Ishikawa (cell line): ENCODE results near the gene SUFU.

Experiments used
- CEBPB ChIP-seq: IDR thresholded peaks from 2 replicates; pipeline ENCODE4 v1.6.1; 2012
- CREB1 ChIP-seq: IDR thresholded peaks from 2 replicates; pipeline ENCODE4 v1.6.1; 2012; ENCODE audit warnings: low read depth
- EP300 ChIP-seq: IDR thresholded peaks from 2 replicates; pipeline ENCODE4 v1.6.1; 2012; ENCODE audit warnings: borderline replicate concordance
- FOXM1 ChIP-seq: IDR thresholded peaks from 2 replicates; pipeline ENCODE4 v1.6.1; 2012; ENCODE audit warnings: low read depth, borderline replicate concordance
- MAX ChIP-seq: IDR thresholded peaks from 2 replicates; pipeline ENCODE4 v1.6.1; 2012
- RAD21 ChIP-seq: IDR thresholded peaks from 2 replicates; pipeline ENCODE4 v1.6.1; 2012; ENCODE audit warnings: low read depth
- REST ChIP-seq: IDR thresholded peaks from 2 replicates; pipeline ENCODE4 v1.6.1; 2012; ENCODE audit warnings: low read depth, mild to moderate bottlenecking
- TAF1 ChIP-seq: IDR thresholded peaks from 2 replicates; pipeline ENCODE4 v1.6.1; 2012; ENCODE audit warnings: low read depth, mild to moderate bottlenecking
- TEAD4 ChIP-seq: IDR thresholded peaks from 2 replicates; pipeline ENCODE4 v1.6.1; 2012
- YY1 ChIP-seq: IDR thresholded peaks from 2 replicates; pipeline ENCODE4 v1.6.1; 2012; ENCODE audit warnings: low read depth

GRCh38 chr10:102632394-102633111 lies 128.8 kb downstream of the SUFU start:
- no peak for TF ChIP-seq TEAD4
- TF ChIP-seq MAX, result no peak
- TF ChIP-seq RAD21, result no peak
- no peak for TF ChIP-seq EP300
- no peak for TF ChIP-seq YY1
- TF ChIP-seq FOXM1, result no peak
- no peak for TF ChIP-seq REST
- no peak for TF ChIP-seq CREB1
- no peak for TF ChIP-seq CEBPB
- TF ChIP-seq TAF1, result no peak
